H1 (cell line): ENCODE results near the gene ASB1. TPM values are rescaled to one million over a fixed set of nuclear protein-coding genes. Genes with fewer than 3 reads are reported as not detected.

Experiments used
- CTCF ChIA-PET: fragments of 300-600 bp; sonication (Branson Sonifier 250); formaldehyde crosslinking; loops from one replicate; lab custom pipeline; 2021; ENCODE audit not compliant: partially characterized antibody; lab: Charles Lee
- POLR2A ChIA-PET: fragments of 300-600 bp; sonication (Branson Sonifier 250); formaldehyde crosslinking; loops from one replicate; lab custom pipeline; 2021; ENCODE audit warnings: inconsistent platforms; ENCODE audit not compliant: partially characterized antibody; lab: Charles Lee
- DNase-seq, 2 experiments: peaks; one replicate each; pipeline versions ENCODE4 v3.0.0 to v3.0.0-alpha.2; 2010 to 2022; ENCODE audit warnings: low spot score in 2 of 2, low read depth in 1 of 2, mixed read lengths in 1 of 2
- FAIRE-seq: peaks from 2 replicates; lab custom pipeline; 2011; peaks lifted over from hg19 to GRCh38; lab: Jason Lieb, UNC
- H2AFZ ChIP-seq: 2 replicates; pipeline ENCODE4 v1.8.1; 2012; ENCODE audit warnings: low read length, inconsistent platforms
- H2AK5ac ChIP-seq: 2 replicates; pipeline ENCODE4 v1.6.1; 2013; ENCODE audit warnings: low read depth, low read length
- H2BK120ac ChIP-seq: replicated peaks from 2 replicates; pipeline ENCODE3; 2013; ENCODE audit warnings: low read depth, low read length, inconsistent platforms
- H2BK12ac ChIP-seq: 2 replicates; pipeline ENCODE4 v1.6.1; 2013; ENCODE audit warnings: low read depth, low read length
- H2BK15ac ChIP-seq: 2 replicates; pipeline ENCODE4 v1.6.1; 2013; ENCODE audit warnings: low read length
- H2BK20ac ChIP-seq: 2 replicates; pipeline ENCODE4 v1.6.1; 2013; ENCODE audit warnings: low read length
- H2BK5ac ChIP-seq: 2 replicates; pipeline ENCODE4 v1.6.1; 2013; ENCODE audit warnings: low read depth, low read length
- H3K14ac ChIP-seq: 2 replicates; pipeline ENCODE4 v1.6.1; 2013; ENCODE audit warnings: inconsistent platforms; ENCODE audit not compliant: insufficient read length
- H3K18ac ChIP-seq: 2 replicates; pipeline ENCODE4 v1.6.1; 2013; ENCODE audit warnings: low read length; ENCODE audit errors: extremely low read depth
- H3K23ac ChIP-seq: 2 replicates; pipeline ENCODE4 v1.6.1; 2013; ENCODE audit warnings: inconsistent platforms; ENCODE audit not compliant: insufficient read length
- H3K23me2 ChIP-seq: 2 replicates; pipeline ENCODE4 v1.6.1; 2013; ENCODE audit warnings: low read depth, low read length
- H3K27ac ChIP-seq: 2 replicates; pipeline ENCODE4 v1.6.1; 2011; ENCODE audit warnings: low read depth, low read length, inconsistent platforms
- H3K27me3 ChIP-seq, 4 experiments: replicated peaks in 1 of 4; 1 replicate in 1 of 4; 2 replicates in 3 of 4; pipeline versions ENCODE4 v1.6.1 to v1.8.1; 2011 to 2013; ENCODE audit warnings: low read length in 3 of 4, mild to moderate bottlenecking in 3 of 4, inconsistent platforms in 2 of 4, mixed read lengths in 2 of 4, moderate library complexity in 1 of 4; ENCODE audit not compliant: control insufficient read depth in 3 of 4, insufficient read depth in 3 of 4; ENCODE audit errors: extremely low read depth in 1 of 4
- H3K36me3 ChIP-seq, 4 experiments: 2 replicates each; pipeline versions ENCODE4 v1.6.1 to v1.8.1; 2011 to 2013; ENCODE audit warnings: mild to moderate bottlenecking in 4 of 4, low read length in 3 of 4, moderate library complexity in 2 of 4, control low read depth in 1 of 4, inconsistent platforms in 1 of 4; ENCODE audit not compliant: insufficient read depth in 4 of 4, control insufficient read depth in 2 of 4
- H3K4ac ChIP-seq: replicated peaks from 2 replicates; pipeline ENCODE3; 2013; ENCODE audit warnings: low read length, low read depth, mixed read lengths, inconsistent platforms; ENCODE audit not compliant: insufficient read length
- H3K4me1 ChIP-seq, 4 experiments: replicated peaks in 1 of 4; 1 replicate in 1 of 4; 2 replicates in 3 of 4; pipeline versions ENCODE4 v1.6.1 to v1.8.1; 2011 to 2013; ENCODE audit warnings: low read length in 3 of 4, inconsistent platforms in 2 of 4, mixed read lengths in 1 of 4; ENCODE audit not compliant: insufficient read depth in 4 of 4, control insufficient read depth in 3 of 4
- H3K4me2 ChIP-seq, 2 experiments: 2 replicates each; pipeline versions ENCODE4 v1.6.1 to v1.8.1; 2011 to 2013; ENCODE audit warnings: low read depth in 2 of 2, low read length in 2 of 2, control low read depth in 1 of 2, inconsistent platforms in 1 of 2, mild to moderate bottlenecking in 1 of 2; ENCODE audit not compliant: insufficient read depth in 1 of 2
- H3K4me3 ChIP-seq, 4 experiments: fragments of 200-600, 300-600 bp in 1 of 4; sonication (generic), shearing (Covaris generic), sonication (Bioruptor Twin) in 1 of 4; 2 replicates each; pipeline versions ENCODE4 v1.5.1 to v1.8.1; 2011 to 2016; ENCODE audit warnings: low read length in 4 of 4, low read depth in 3 of 4, control low read depth in 2 of 4, inconsistent platforms in 2 of 4, mild to moderate bottlenecking in 2 of 4, mixed read lengths in 1 of 4, moderate library complexity in 1 of 4; ENCODE audit not compliant: insufficient read depth in 2 of 4; ENCODE audit errors: extremely low read depth in 1 of 4
- H3K56ac ChIP-seq: replicated peaks from 2 replicates; pipeline ENCODE3; 2013; ENCODE audit warnings: low read depth, mild to moderate bottlenecking, mixed read lengths, low read length, inconsistent platforms; ENCODE audit not compliant: insufficient read length
- H3K79me1 ChIP-seq: 2 replicates; pipeline ENCODE4 v1.6.1; 2013; ENCODE audit warnings: low read depth, low read length, control low read depth
- H3K79me2 ChIP-seq, 2 experiments: 2 replicates each; pipeline versions ENCODE4 v1.6.1 to v1.8.1; 2012 to 2013; ENCODE audit warnings: low read length in 2 of 2, mild to moderate bottlenecking in 2 of 2, inconsistent platforms in 1 of 2; ENCODE audit not compliant: insufficient read depth in 2 of 2, control insufficient read depth in 1 of 2
- H3K9ac ChIP-seq, 4 experiments: replicated peaks in 1 of 4; 1 replicate in 1 of 4; 2 replicates in 3 of 4; pipeline versions ENCODE4 v1.6.1 to v1.8.1; 2011 to 2013; ENCODE audit warnings: low read depth in 3 of 4, low read length in 3 of 4, control low read depth in 2 of 4, mild to moderate bottlenecking in 2 of 4, moderate library complexity in 2 of 4, inconsistent platforms in 1 of 4; ENCODE audit errors: extremely low read depth in 1 of 4
- H3K9me3 ChIP-seq, 2 experiments: 2 replicates each; pipeline versions ENCODE4 v1.6.1 to v1.8.1; 2012 to 2013; ENCODE audit warnings: mild to moderate bottlenecking in 2 of 2, moderate library complexity in 2 of 2, control low read depth in 1 of 2, inconsistent platforms in 1 of 2, low read depth in 1 of 2, low read length in 1 of 2, mixed read lengths in 1 of 2; ENCODE audit not compliant: insufficient read depth in 2 of 2
- H4K20me1 ChIP-seq, 2 experiments: replicated peaks in 1 of 2; 2 replicates each; pipeline versions ENCODE3 to v1.8.1; 2011 to 2013; ENCODE audit warnings: inconsistent platforms in 2 of 2, low read length in 2 of 2, mild to moderate bottlenecking in 1 of 2; ENCODE audit not compliant: insufficient read depth in 2 of 2, control insufficient read depth in 1 of 2
- H4K5ac ChIP-seq: 2 replicates; pipeline ENCODE4 v1.6.1; 2013; ENCODE audit warnings: low read length, low read depth, mixed read lengths, inconsistent platforms; ENCODE audit not compliant: insufficient read length
- H4K8ac ChIP-seq: 2 replicates; pipeline ENCODE4 v1.8.0; 2013; ENCODE audit warnings: mild to moderate bottlenecking, moderate library complexity, low read length, inconsistent platforms; ENCODE audit not compliant: insufficient read depth; ENCODE audit errors: extremely low read depth
- H4K91ac ChIP-seq: replicated peaks from 2 replicates; pipeline ENCODE3; 2013; ENCODE audit warnings: low read length, mixed read lengths, inconsistent platforms; ENCODE audit not compliant: insufficient read length
- ASH2L ChIP-seq: fragments of 200-600, 300-600 bp; sonication (generic); IDR thresholded peaks from one replicate; pipeline ENCODE4 v1.7.1; 2017; ENCODE audit warnings: low read length
- BCL11A ChIP-seq, 2 experiments: IDR thresholded peaks; one replicate each; pipeline ENCODE4 v1.6.1; 2011; ENCODE audit warnings: low read depth in 2 of 2, low read length in 2 of 2, mild to moderate bottlenecking in 2 of 2
- EGR1 ChIP-seq: IDR thresholded peaks from 2 replicates; pipeline ENCODE4 v1.6.1; 2011; ENCODE audit warnings: low read depth, low read length, borderline replicate concordance
- FOSL1 ChIP-seq: IDR thresholded peaks from 2 replicates; pipeline ENCODE4 v1.6.1; 2011; ENCODE audit warnings: mild to moderate bottlenecking, low read depth, low read length, moderate library complexity; ENCODE audit not compliant: insufficient read depth
- POLR2A ChIP-seq, 2 experiments: IDR thresholded peaks; 1 replicate in 1 of 2; 2 replicates in 1 of 2; pipeline ENCODE4 v1.6.1; 2011; ENCODE audit warnings: low read depth in 2 of 2, low read length in 2 of 2, mild to moderate bottlenecking in 2 of 2; ENCODE audit errors: control extremely low read depth in 1 of 2
- RXRA ChIP-seq: IDR thresholded peaks from 2 replicates; pipeline ENCODE4 v1.6.1; 2011; ENCODE audit warnings: low read depth, mild to moderate bottlenecking, low read length, moderate library complexity; ENCODE audit not compliant: insufficient read depth
- SIRT6 ChIP-seq: IDR thresholded peaks from one replicate; pipeline ENCODE4 v1.7.1; 2012; ENCODE audit warnings: low read length, inconsistent platforms
- SP1 ChIP-seq: IDR thresholded peaks from 2 replicates; pipeline ENCODE4 v1.6.1; 2011; ENCODE audit warnings: low read depth, low read length
- TCF12 ChIP-seq: IDR thresholded peaks from 2 replicates; pipeline ENCODE4 v1.6.1; 2011; ENCODE audit warnings: low read depth, mild to moderate bottlenecking, low read length
- ZNF274 ChIP-seq: IDR thresholded peaks from 2 replicates; pipeline ENCODE4 v1.7.0; 2012; ENCODE audit warnings: low read length, borderline replicate concordance; ENCODE audit errors: extremely low read depth
- WGBS, 2 experiments: shearing (Covaris generic) in 1 of 2; methylation state at CpG; one replicate each; pipeline versions ENCODE4 v1.1.6 to v1.1.7; 2013 to 2015; ENCODE audit warnings: low lambda C conversion rate in 2 of 2, mixed read lengths in 2 of 2, inconsistent platforms in 1 of 2, low coverage in 1 of 2, missing lambda C conversion rate in 1 of 2; ENCODE audit not compliant: insufficient replicate concordance in 2 of 2, insufficient coverage in 1 of 2, insufficient read length in 1 of 2; ENCODE audit errors: extremely low coverage in 1 of 2, missing lambda C conversion rate in 1 of 2; 5-methylcytosine and 5-hydroxymethylcytosine counted together
- polyA plus RNA-seq, 7 experiments: library from polyadenylated mRNA; depleted of rRNA in 3 of 7; stranded (reverse) in 5 of 7; unstranded in 2 of 7; fragments of >200 nt in 5 of 7; fragments of 200-250 nt in 2 of 7; gene quantifications; 1 replicate in 5 of 7; 2 replicates in 1 of 7; 4 replicates in 1 of 7; pipeline versions ENCODE4 v1.2.1 to v1.2.3, GENCODE V29; 2011 to 2013; ENCODE audit warnings: missing spikeins in 2 of 7, mixed read lengths in 2 of 7
- total RNA-seq: library from RNA; stranded (reverse); fragmentation: NEBNext Ultra II Directional; extraction: Animal tissue kit (Norgen Biotek cat#: 25700); gene quantifications from 2 replicates; pipeline ENCODE4 v1.2.1, GENCODE V29; 2021
- TF ChIP-seq, protein P1 (sequence below): IDR thresholded peaks from 2 replicates; pipeline ENCODE4 v1.6.1; 2011; ENCODE audit warnings: low read depth, mild to moderate bottlenecking, low read length; ENCODE audit not compliant: insufficient read depth
- TF ChIP-seq, protein P2 (sequence below): IDR thresholded peaks from 2 replicates; pipeline ENCODE4 v1.6.1; 2012; ENCODE audit warnings: inconsistent platforms

ASB1 gene
- total and polyA plus RNA-seq, 2 of the 8 experiments (the other 6 are each of a cell fraction or from before 2014, with no cell fraction given): 24.1 to 36.0 TPM

DNA sequence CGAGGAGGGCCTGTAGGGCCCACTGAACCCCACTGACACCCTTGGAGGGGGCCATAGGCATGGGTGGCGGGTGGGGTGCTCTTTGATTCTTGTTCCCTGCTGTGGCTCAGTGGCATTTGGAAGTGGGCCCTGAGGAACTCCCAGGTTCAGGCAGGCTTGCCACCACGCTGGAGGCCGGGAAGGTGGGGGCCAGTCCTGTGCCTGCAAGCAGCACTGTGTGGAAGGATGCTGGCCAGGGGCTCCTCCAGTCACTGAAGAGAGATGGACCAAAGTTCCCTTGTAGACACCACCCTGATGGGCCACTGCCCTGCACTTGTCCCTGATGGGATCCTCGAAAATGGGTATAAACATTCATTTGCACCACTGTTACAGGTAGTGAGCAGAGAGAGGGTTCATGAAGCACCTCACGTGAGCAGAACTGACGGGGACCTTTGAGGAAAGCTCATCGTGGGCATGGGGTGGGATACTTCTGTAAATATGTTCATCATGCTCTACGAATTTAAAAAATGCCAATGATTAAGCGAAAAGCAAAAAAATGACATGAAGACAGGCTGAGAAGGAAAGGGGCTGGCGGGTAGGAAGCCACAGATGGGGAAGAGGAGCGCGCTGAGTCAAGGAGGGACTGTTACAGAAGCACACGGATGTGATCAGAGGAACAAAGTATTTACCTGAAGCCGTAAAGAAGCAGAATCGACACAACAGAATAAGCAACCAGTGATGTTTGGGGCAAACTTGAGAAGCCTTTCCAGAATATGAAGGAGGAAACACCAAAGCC, 45.2 kb upstream of the ASB1 start:
- Histone ChIP-seq H2BK120ac (no peak overlapping the region), H3K4me3 (no peak overlapping the region), H4K8ac (no peak overlapping the region; the same call in 1 of the 2 replicates), H3K4ac (no peak overlapping the region), H4K20me1 (no peaks in the 10 kb centered on the region), H3K4me2 (no peak overlapping the region), H3K36me3 (peaks cover 0 to 2% (median 0%) of the 10 kb centered on the region in 4 experiments; a peak in 1 of 8 replicates), H2BK15ac (no peak overlapping the region), H3K23ac (no peak overlapping the region), H2BK5ac (no peak overlapping the region), H3K23me2 (no peaks in the 10 kb centered on the region), H3K18ac (no peak overlapping the region), H2BK12ac (no peak overlapping the region), H3K14ac (no peak overlapping the region), H4K91ac (no peak overlapping the region), H3K9me3 (no peaks in the 10 kb centered on the region), H3K4me1 (peaks cover 3 to 21% (median 12%) of the 10 kb centered on the region in 4 experiments), H2BK20ac (no peak overlapping the region), H3K79me2 (no peaks in the 10 kb centered on the region), H2AFZ (no peak overlapping the region), H3K79me1 (no peaks in the 10 kb centered on the region), H3K27ac (no peak overlapping the region), H4K5ac (no peak overlapping the region), H2AK5ac (no peak overlapping the region), H3K9ac (no peak overlapping the region), H3K56ac (no peak overlapping the region), H3K27me3 (no peaks in the 10 kb centered on the region)
- ChIA-PET CTCF (interaction anchor here (1.4 kb wide), 1 partner anchor 12 kb away, joined by 5 read pairs; no protein-coding TSS in a partner anchor), POLR2A (no interaction called here)
- 84% methylated on average over 16 of the region's 16 CpGs; no CpG with 5 or more reads in 1 of the 2 experiments for WGBS, 2 experiments
- FAIRE-seq (no peak), DNase-seq (no peak)
- TF ChIP-seq ZNF274: no peak
- TF ChIP-seq TCF12: no peak
- TF ChIP-seq SP1: no peak
- TF ChIP-seq, protein P1, sequence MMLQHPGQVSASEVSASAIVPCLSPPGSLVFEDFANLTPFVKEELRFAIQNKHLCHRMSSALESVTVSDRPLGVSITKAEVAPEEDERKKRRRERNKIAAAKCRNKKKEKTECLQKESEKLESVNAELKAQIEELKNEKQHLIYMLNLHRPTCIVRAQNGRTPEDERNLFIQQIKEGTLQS: no peak
- no peak for TF ChIP-seq RXRA
- no peak for TF ChIP-seq BCL11A (IDR thresholded peaks at IDR 0.05; ENCODE audit: low read depth in 2 of 2, low read length in 2 of 2)
- TF ChIP-seq FOSL1: no peak
- TF ChIP-seq SIRT6: no peak
- TF ChIP-seq EGR1: no peak
- TF ChIP-seq POLR2A (IDR thresholded peaks at IDR 0.05; ENCODE audit: control extremely low read depth in 1 of 2, low read depth in 2 of 2, low read length in 2 of 2): no peak
- TF ChIP-seq, protein P2, sequence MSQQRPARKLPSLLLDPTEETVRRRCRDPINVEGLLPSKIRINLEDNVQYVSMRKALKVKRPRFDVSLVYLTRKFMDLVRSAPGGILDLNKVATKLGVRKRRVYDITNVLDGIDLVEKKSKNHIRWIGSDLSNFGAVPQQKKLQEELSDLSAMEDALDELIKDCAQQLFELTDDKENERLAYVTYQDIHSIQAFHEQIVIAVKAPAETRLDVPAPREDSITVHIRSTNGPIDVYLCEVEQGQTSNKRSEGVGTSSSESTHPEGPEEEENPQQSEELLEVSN: no peak
- no peak for TF ChIP-seq ASH2L
